ENCODE measurements around the gene PCYT1B. TPM values are rescaled to one million over a fixed set of nuclear protein-coding genes. Genes with fewer than 3 reads are reported as not detected.

Gene PCYT1B
- total RNA-seq, 1 donor from 2014 or later, result 26.1 TPM

GRCh38 chrX:24508375-24508774 lies 138.8 kb downstream of the PCYT1B start:
- no peak overlapping the region for H3K4me3 Mint-ChIP-seq (ENCODE audit: unreplicated experiment)
- no peaks in the 10 kb centered on the region for H3K9me3 Mint-ChIP-seq (ENCODE audit: unreplicated experiment)
- H3K27me3 Mint-ChIP-seq (ENCODE audit: unreplicated experiment), result no peaks in the 10 kb centered on the region
- no peak for TF ChIP-seq CTCF (IDR thresholded peaks at IDR 0.05; ENCODE audit: unreplicated experiment)
- H3K36me3 Mint-ChIP-seq (ENCODE audit: low read depth, unreplicated experiment), result no peaks in the 10 kb centered on the region
- no peaks in the 10 kb centered on the region for H3K4me1 Mint-ChIP-seq (ENCODE audit: unreplicated experiment)
- DNase-seq (ENCODE audit: low spot score), result no peak
- no peak overlapping the region for H3K27ac Mint-ChIP-seq (ENCODE audit: unreplicated experiment)

Other genes with a start within 250 kb of the PCYT1B start
- 11.6 TPM for gene PDK3, start 182.1 kb downstream of the PCYT1B start, total RNA-seq (ENCODE audit: unreplicated experiment)
- gene POLA1, start 46.6 kb upstream of the PCYT1B start, total RNA-seq (ENCODE audit: unreplicated experiment), result 12.9 TPM